Right cardiac atrium (tissue), 5 donors: ENCODE measurements around the gene LRRC26. TPM values are rescaled to one million over a fixed set of nuclear protein-coding genes. Genes with fewer than 3 reads are reported as not detected.
A peak's percentile ranks its signal among the peaks of the same experiment; 100 is the strongest.

Experiments
- ATAC-seq, 2 donors: fragments of 200-7000 bp; cut with Tn5 transposase; one replicate each; pipeline versions ENCODE4 v1.8.0 to v1.9.1; 2020; ENCODE audit warnings: moderate library complexity in 2 of 2, mild to moderate bottlenecking in 1 of 2
- DNase-seq, 3 donors: peaks; one replicate each; pipeline ENCODE4 v3.0.0-alpha.2; 2020
- H3K27ac ChIP-seq: one replicate; pipeline ENCODE4 v1.5.1; 2013; ENCODE audit warnings: mild to moderate bottlenecking, low read length, control low read depth, moderate library complexity
- H3K27me3 ChIP-seq: one replicate; pipeline ENCODE4 v1.6.1; 2013; ENCODE audit not compliant: control insufficient read depth, insufficient read depth
- H3K4me1 ChIP-seq: one replicate; pipeline ENCODE4 v1.6.1; 2013; ENCODE audit warnings: low read length; ENCODE audit not compliant: control insufficient read depth, insufficient read depth
- H3K4me3 ChIP-seq: one replicate; pipeline ENCODE4 v1.5.1; 2013; ENCODE audit warnings: low read length, control low read depth
- H3K9me3 ChIP-seq: one replicate; pipeline ENCODE4 v1.6.1; 2013; ENCODE audit warnings: low read length; ENCODE audit not compliant: control insufficient read depth
- WGBS: extraction: QIAGEN DNeasy Blood & Tissue Kit; methylation state at CpG from one replicate; pipeline ENCODE4 v1.1.7; 2013; 5-methylcytosine and 5-hydroxymethylcytosine counted together
- intact Hi-C, 4 donors: fragments of 100-400 bp; cut with DNase I; formaldehyde crosslinking; loops; one replicate each; pipeline versions ENCODE4 v1.11.0 to v1.14.0; 2022 to 2023
- polyA plus RNA-seq: library from polyadenylated mRNA; stranded (reverse); fragments of 200-250 nt; gene quantifications from one replicate; pipeline ENCODE4 v1.2.3, GENCODE V29; 2013
- total RNA-seq, 4 donors: library from RNA; stranded (reverse); fragmentation: NEBNext Ultra II Directional; extraction: Animal tissue kit (Norgen Biotek cat#: 25700); gene quantifications; one replicate each; pipeline ENCODE4 v1.2.1, GENCODE V29; 2021
- donor health status: healthy with polysubstance abuse.
- donor health status: DM: no; HTN: yes; CAD: no.
- donor health status: DM: no; HTN: no; CAD: no.
- donor health status: DM: no; HTN: yes; CAD: no; lungs with severe emphysema.
- donor health status: DM: yes; HTN: yes; CAD: no.

The LRRC26 gene
- total and polyA plus RNA-seq, 5 donors, result not detected

DNA sequence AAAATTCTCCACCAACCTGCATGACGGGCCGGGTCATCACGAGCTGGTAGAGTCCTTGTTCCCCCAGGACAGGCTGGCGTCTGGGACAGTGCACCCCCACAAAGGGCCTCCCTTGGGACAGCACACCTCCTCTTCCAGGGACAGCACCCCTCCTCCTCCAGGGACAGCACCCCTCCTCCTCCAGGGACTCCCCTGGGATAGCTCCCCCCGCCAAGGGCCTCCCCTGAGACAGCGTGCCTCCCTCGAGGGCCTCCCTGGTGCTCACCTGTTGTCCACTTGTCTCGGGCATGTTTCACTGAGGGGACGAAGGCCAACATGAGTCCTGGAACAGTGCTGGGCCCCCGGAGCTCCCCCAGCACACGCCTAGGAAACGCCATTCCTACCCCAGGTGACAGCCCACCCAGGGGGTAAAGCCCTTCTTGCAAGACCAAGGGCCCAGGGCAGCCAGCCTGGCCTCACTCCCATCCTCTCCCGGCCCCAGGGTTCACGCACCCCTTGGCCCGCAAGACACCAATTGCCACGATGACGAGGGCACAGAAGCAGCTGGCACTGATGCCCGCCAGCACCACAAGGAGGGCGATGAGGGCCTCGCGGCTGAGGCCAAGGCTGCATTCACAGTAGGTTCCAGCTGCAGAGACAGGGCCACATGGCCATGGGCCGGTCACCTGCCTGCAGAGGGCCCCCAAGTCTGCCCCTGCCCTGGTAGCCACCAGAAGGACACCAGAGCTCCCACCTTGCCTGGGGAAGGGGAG, 1.5 kb upstream of the LRRC26 start:
- H3K27me3 ChIP-seq, result no peaks in the 10 kb centered on the region
- ATAC-seq (no peak), DNase-seq (no peak)
- H3K4me1 ChIP-seq, result peaks cover 2% of the 10 kb centered on the region
- intact Hi-C loops, result no loop called here
- 82% methylated on average over 22 of the region's 22 CpGs for WGBS
- H3K27ac ChIP-seq, result no peak overlapping the region
- H3K9me3 ChIP-seq, result no peaks in the 10 kb centered on the region
- no peak overlapping the region for H3K4me3 ChIP-seq

DNA sequence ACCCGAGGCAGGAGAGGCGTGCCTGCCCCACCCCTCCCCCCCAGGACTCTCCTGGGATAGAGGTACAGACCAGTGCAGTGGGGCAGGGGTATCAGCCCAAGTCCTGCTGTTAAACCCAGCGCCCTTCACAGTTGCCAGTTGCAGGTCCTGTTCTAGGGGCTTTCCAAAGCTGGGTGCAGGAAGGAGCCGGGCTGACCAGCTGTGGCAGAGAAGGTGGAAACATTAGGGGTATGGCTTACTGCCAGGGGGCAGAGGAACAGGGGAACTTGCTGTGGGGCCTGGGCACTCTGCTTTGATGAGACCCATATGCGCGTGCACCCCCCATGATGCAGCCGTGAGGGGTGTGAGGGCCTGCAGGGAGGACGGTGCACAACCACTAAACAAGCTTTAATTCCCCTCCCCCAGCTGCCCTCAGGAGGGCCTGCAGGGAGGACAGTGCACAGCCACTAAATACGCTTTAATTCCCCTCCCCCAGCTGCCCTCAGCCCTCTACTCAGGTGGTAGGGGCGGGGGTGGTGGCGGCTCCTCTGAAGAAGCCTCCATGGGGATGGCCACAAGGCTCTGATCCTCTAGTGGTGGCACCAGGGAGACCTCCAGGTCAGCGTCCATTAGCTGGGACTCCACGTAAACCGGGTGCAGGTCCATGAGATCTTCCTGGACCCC, 766 bp upstream of the LRRC26 start:
- 44% methylated on average over 14 of the region's 14 CpGs for WGBS
- no peak for DNase-seq
- no peak overlapping the region for H3K4me3 ChIP-seq

DNA sequence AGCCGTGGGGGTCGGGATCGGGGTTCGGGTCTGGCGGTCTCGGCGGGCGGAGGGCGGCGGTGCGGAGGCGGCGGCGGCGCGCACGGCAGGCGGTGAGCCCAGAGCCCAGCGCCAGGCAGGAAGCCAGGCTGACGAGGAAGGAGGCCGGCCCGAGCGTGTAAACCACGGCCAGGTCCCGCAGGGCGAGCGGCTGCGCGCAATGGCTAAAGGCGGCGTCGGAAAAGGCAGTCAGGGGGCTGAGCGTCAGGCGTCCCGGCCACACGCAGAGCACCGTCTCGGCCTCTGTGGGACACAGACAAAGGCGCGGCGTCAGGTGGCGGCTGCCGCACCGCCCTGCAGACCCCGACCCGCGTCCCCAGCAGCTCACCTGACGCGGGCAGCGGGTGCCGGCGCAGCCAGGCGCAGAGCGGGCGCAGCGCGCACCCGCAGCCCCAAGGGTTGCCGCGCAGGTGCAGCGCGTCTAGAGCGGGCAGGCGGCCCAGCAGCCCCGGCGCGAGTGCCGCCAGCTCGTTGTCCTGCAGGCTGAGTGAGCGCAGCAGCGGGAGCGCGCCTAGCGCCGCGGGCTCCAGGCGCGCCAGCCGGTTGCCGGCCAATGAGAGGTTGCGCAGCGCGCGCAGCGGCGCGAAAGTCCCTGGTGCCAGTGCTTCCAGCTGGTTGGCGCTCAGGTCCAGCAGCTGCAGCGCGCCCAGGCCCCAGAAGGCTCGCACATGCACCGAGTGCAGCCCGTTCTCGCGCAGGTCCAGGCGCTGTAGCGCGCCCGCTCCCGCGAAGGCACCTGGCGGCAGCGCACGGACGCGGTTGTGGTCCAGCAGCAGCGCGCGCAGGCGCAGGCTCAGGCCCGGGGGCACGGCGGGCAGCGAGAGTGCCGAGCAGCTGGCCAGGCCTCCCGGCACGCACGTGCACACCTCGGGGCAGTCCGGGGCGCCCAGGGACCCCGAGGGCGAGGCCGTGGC, 671 bp downstream of the LRRC26 start:
- Histone ChIP-seq H3K4me1 (peaks cover 2% of the 10 kb centered on the region), H3K9me3 (no peaks in the 10 kb centered on the region), H3K27me3 (no peaks in the 10 kb centered on the region), H3K27ac (no peak overlapping the region), H3K4me3 (peak overlapping the region; percentile 1)
- WGBS, result under 1% methylated on average over 124 of the region's 124 CpGs
- peak; percentile 46 to 80 (median 79) for DNase-seq
- intact Hi-C loops, result no loop called here
- ATAC-seq, result no peak

More for the DNA sequence above, 766 bp upstream of the LRRC26 start:
- no peaks in the 10 kb centered on the region for H3K27me3 ChIP-seq
- no peak for ATAC-seq
- H3K27ac ChIP-seq, result no peak overlapping the region
- peaks cover 2% of the 10 kb centered on the region for H3K4me1 ChIP-seq
- H3K9me3 ChIP-seq, result no peaks in the 10 kb centered on the region
- intact Hi-C loops, result no loop called here

DNA sequence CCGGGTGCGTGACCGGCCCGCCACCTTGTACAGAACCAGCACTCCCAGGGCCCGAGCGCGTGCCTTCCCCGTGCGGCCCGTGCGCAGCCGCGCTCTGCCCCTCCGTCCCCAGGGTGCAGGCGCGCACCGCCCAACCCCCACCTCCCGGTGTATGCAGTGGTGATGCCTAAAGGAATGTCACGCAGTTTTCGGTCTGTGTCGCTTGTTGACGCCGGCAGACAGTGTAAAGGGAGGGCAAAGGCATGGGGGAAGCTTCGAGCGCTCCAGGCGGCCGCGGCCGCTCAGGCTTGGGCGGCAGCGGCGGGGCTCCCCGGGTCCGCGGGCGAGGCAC, 1.3 kb downstream of the LRRC26 start:
- Histone ChIP-seq H3K4me1 (peaks cover 2% of the 10 kb centered on the region), H3K27ac (no peak overlapping the region), H3K27me3 (no peaks in the 10 kb centered on the region), H3K4me3 (peak overlapping the region; percentile 1), H3K9me3 (no peaks in the 10 kb centered on the region)
- ATAC-seq (no peak), DNase-seq (peak in 1 of 3 donors; percentile 53)
- WGBS, result under 1% methylated on average over 36 of the region's 36 CpGs
- intact Hi-C loops, result no loop called here

DNA sequence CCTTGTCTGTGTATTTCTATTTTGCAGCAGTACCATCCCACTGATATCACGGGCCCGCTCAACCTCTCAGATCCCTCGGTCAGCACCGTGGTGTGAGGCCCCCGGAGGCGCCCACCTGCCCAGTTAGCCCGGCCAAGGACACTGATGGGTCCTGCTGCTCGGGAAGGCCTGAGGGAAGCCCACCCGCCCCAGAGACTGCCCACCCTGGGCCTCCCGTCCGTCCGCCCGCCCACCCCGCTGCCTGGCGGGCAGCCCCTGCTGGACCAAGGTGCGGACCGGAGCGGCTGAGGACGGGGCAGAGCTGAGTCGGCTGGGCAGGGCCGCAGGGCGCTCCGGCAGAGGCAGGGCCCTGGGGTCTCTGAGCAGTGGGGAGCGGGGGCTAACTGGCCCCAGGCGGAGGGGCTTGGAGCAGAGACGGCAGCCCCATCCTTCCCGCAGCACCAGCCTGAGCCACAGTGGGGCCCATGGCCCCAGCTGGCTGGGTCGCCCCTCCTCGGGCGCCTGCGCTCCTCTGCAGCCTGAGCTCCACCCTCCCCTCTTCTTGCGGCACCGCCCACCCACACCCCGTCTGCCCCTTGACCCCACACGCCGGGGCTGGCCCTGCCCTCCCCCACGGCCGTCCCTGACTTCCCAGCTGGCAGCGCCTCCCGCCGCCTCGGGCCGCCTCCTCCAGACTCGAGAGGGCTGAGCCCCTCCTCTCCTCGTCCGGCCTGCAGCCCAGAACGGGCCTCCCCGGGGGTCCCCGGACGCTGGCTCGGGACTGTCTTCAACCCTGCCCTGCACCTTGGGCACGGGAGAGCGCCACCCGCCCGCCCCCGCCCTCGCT, 1.9 kb downstream of the LRRC26 start:
- Histone ChIP-seq H3K9me3 (no peaks in the 10 kb centered on the region), H3K27ac (no peak overlapping the region), H3K4me3 (peak overlapping the region; percentile 1), H3K4me1 (peaks cover 2% of the 10 kb centered on the region), H3K27me3 (no peaks in the 10 kb centered on the region)
- intact Hi-C loops, result no loop called here
- ATAC-seq, result peak in 1 of 2 donors; percentile 34
- 8% methylated on average over 57 of the region's 57 CpGs for WGBS
- peak in 2 of 3 donors; percentile 46 to 61 for DNase-seq

DNA sequence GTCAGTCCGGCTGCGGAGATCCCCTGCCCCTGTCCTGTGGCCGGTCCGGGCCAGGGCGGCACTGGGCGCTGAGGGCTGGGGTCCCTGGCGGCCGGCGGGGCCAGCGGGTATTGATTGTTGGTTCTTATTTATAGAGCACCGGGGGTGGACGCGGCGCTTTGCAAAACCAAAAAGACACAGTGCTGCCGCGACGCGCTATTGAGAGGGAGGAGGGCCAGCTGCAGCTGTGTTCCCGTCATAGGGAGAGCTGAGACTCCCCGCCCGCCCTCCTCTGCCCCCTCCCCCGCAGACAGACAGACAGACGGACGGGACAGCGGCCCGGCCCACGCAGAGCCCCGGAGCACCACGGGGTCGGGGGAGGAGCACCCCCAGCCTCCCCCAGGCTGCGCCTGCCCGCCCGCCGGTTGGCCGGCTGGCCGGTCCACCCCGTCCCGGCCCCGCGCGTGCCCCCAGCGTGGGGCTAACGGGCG, 2.5 kb downstream of the LRRC26 start:
- Histone ChIP-seq H3K4me1 (peaks cover 2% of the 10 kb centered on the region), H3K9me3 (no peaks in the 10 kb centered on the region), H3K4me3 (no peak overlapping the region), H3K27ac (no peak overlapping the region), H3K27me3 (no peaks in the 10 kb centered on the region)
- WGBS, result 23% methylated on average over 44 of the region's 44 CpGs
- no peak for ATAC-seq
- peak in 1 of 3 donors; percentile 43 for DNase-seq
- intact Hi-C loops, result no loop called here

DNA sequence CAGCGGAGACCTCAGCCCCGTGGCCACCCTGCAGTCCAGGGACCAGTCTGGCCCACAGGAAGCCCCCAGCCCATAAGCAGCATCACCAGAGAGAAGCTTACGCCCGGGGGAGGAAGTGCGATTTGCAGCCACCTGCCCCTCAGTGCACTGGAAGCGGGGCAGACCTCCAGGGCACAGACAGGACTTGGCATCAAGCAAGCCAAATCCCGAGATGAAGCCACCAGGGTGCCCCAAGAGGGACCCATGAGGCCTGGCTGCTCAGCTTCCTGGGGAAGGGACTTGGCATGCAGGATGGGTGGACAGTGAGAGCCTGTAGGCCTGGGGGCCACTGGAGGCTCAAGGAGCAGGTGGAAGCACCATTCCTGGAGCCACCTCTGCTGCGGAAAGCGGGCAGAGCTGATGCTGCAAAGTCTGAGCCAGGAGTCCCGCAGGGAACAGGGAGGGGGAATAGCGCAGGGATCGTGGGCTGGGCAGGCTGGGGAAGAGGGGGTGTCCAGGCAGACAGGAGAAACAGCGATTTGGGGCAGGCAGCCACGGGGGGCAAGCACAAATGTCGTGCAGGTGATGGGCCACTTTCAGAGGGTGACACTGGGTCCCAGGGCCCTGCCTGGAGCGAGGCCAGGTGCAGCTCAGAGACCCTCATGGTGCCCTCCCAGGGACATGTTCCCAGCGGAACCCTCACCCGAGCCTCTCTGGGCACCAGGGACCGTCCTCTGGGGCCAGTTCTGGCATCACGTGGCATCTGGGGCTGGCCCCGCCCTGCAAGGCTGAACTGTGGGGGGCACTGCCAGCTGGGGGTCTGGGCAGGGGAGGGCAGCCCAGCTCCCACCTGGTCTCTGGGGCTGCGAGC, 3.2 kb downstream of the LRRC26 start:
- H3K4me3 ChIP-seq, result no peak overlapping the region
- DNase-seq, result peak in 1 of 3 donors; percentile 60
- ATAC-seq, result no peak
- no peak overlapping the region for H3K27ac ChIP-seq
- H3K4me1 ChIP-seq, result peaks cover 2% of the 10 kb centered on the region
- no peaks in the 10 kb centered on the region for H3K9me3 ChIP-seq
- no peaks in the 10 kb centered on the region for H3K27me3 ChIP-seq
- 68% methylated on average over 22 of the region's 22 CpGs for WGBS
- intact Hi-C loops, result no loop called here

DNA sequence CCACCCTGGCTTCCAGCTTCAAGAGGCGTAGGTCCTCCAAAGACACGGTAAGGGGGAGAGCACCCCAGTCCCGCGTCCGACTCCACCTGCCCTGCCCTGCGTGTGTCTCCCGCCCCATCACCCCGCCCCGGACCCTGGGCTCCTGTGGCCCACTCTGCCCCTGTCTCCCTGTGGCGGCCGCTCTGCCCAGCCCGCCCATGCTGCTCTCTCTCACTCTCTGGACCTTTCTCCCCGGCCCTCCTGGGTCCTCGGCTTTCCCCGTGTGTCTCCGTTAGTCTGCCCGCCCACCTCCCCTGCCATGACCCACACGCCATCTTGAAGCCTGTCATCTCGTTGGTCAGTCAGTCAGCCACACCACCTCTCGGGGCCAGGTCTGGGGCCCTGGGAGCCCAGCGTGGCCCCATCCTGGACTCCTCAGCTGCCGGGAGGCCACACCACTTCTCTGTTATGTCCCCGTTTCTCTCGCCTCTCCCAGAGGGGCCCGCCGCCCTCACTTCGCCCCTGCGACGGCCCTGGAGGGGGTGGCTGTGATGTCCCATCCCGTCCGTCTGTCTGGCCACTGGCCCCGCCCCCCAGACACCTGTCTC, 4.5 kb downstream of the LRRC26 start:
- H3K27me3 ChIP-seq, result no peaks in the 10 kb centered on the region
- 78% methylated on average over 32 of the region's 32 CpGs for WGBS

DNA sequence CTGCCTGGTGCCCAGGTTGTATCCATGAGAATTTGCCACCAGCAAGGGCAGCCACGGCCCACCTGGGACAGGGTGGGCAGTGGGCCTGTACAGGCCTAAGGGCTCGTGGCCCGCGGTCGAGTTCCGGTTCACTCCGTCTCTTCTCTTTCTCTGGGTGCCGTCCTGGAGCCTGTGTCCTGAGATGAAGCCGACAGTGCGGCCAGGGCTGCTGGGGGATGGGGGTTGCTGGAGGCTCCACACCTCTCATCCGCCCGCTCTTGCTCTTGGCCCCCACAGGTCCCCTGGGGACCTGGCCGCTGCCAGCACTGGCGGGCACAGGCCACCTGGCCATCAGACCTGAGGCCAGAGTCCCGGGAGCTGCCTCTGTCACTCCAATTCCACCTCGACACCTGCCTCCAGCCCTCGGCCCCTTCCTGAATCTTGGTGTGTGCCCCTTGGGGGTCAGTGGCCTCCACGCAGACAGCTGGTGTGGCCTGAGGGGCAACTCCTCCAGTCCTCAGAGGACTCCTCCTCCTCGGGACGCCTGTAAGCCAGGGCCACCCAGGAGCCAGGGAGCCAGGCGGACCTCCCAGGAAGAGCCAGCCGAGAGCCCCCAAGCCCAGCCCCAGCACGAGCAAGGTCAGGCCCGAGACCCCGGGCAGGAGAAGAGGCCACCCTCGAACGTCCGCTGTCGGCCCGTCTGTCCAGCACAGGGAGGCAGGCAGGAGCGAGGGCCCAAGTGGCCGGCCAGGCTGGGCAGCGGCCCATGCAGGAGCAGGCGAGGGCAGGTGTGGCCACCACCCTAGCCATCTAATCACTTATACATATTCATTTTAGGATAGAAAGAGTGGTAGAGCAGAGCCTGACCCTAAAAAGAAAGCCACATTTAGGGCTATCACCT, 5.2 kb downstream of the LRRC26 start:
- WGBS, result 70% methylated on average over 34 of the region's 34 CpGs
- intact Hi-C loops, result no loop called here
- H3K27me3 ChIP-seq, result no peaks in the 10 kb centered on the region

More for the DNA sequence above, 4.5 kb downstream of the LRRC26 start:
- DNase-seq (peak in 1 of 3 donors; percentile 13), ATAC-seq (no peak)
- H3K4me1 ChIP-seq, result peaks cover 2% of the 10 kb centered on the region
- no peak overlapping the region for H3K27ac ChIP-seq
- H3K9me3 ChIP-seq, result no peaks in the 10 kb centered on the region
- no peak overlapping the region for H3K4me3 ChIP-seq
- intact Hi-C loops, result no loop called here

More for the DNA sequence above, 5.2 kb downstream of the LRRC26 start:
- H3K9me3 ChIP-seq, result no peaks in the 10 kb centered on the region
- DNase-seq (peak in 1 of 3 donors; percentile 22), ATAC-seq (no peak)
- no peak overlapping the region for H3K4me3 ChIP-seq
- H3K4me1 ChIP-seq, result peaks cover 2% of the 10 kb centered on the region
- H3K27ac ChIP-seq, result no peak overlapping the region
